ENCODE data around the gene XDH.

- TF ChIP-seq CTCF (IDR thresholded peaks at IDR 0.05; ENCODE audit: insufficient read depth, low read length) (no peak), REST (IDR thresholded peaks at IDR 0.05; ENCODE audit: insufficient replicate concordance, low read depth) (no peak), POLR2AphosphoS5 (IDR thresholded peaks at IDR 0.05; ENCODE audit: low read depth) (no peak), GABPA (IDR thresholded peaks at IDR 0.05; ENCODE audit: low read depth) (no peak)
These were observed 50.4 kb downstream of the XDH start for GRCh38 chr2:31363956-31364750.

All from HL-60 (cell line).